Measurements from ENCODE around the gene PALM3. TPM values are rescaled to one million over a fixed set of nuclear protein-coding genes. Genes with fewer than 3 reads are reported as not detected.

PALM3 gene
- total RNA-seq, 5 donors from 2014 or later (not counting 1 experiment from before 2014, with no cell fraction given) = 0.16 to 0.39 TPM; not detected in 3

GRCh38 chr19:14096272-14096992 is 34.6 kb upstream of the PALM3 start:
- Mint-ChIP-seq H3K9me3 (peaks cover 0 to 7% (median 0%) of the 10 kb centered on the region in 3 donors), H3K27me3 (peaks cover 0 to under 1% of the 10 kb centered on the region in 2 donors), H3K27ac (no peak overlapping the region), H3K4me1 (peaks cover 9 to 15% (median 10%) of the 10 kb centered on the region in 3 donors), H3K4me3 (no peak overlapping the region), H3K36me3 (peaks cover 15% of the 10 kb centered on the region)
- Histone ChIP-seq H3K36me3 (ENCODE audit: control insufficient read depth in 2 of 2, extremely low read depth in 1 of 2, insufficient read depth in 1 of 2, low read length in 1 of 2) (peaks cover 13 to 32% of the 10 kb centered on the region in 2 donors), H3K4me1 (ENCODE audit: control insufficient read depth in 1 of 2, extremely low read depth in 1 of 2, insufficient read depth in 2 of 2, low read length in 2 of 2) (peaks cover 0 to 11% of the 10 kb centered on the region in 2 experiments), H3K27me3 (replicated peaks in 1 of 2; ENCODE audit: control insufficient read depth in 2 of 2, extremely low read depth in 1 of 2, insufficient read depth in 2 of 2, low read length in 1 of 2) (no peaks in the 10 kb centered on the region), H3K4me3 (ENCODE audit: control insufficient read depth in 1 of 2, extremely low read depth in 1 of 2, low read length in 1 of 2) (no peak overlapping the region), H3K9me3 (no peaks in the 10 kb centered on the region), H3K27ac (ENCODE audit: low read length) (no peak overlapping the region)
- ChIA-PET POLR2A (interaction anchor here in 1 of 2 donors (0.7 kb wide), 1 partner anchor 65 kb away, joined by 7 read pairs; the partner anchor contains the start of gene IL27RA), CTCF (interaction anchor here in 1 of 2 donors (0.6 kb wide), 1 partner anchor 1291 kb away, joined by 3 read pairs; no protein-coding TSS in a partner anchor)
- WGBS (ENCODE audit: insufficient coverage) = 96% methylated on average over 5 of the region's 11 CpGs
- DNase-seq = no peak
- no peak for ATAC-seq (replicated peaks in 1 of 4)

- peaks cover 11% of the 10 kb centered on the region for H3K36me3 Mint-ChIP-seq
- Histone ChIP-seq H3K36me3 (ENCODE audit: control insufficient read depth in 2 of 2, extremely low read depth in 1 of 2, insufficient read depth in 1 of 2, low read length in 1 of 2) (peaks cover 5 to 21% of the 10 kb centered on the region in 2 donors), H3K27ac (ENCODE audit: low read length) (no peak overlapping the region), H3K27me3 (replicated peaks in 1 of 2; ENCODE audit: control insufficient read depth in 2 of 2, extremely low read depth in 1 of 2, insufficient read depth in 2 of 2, low read length in 1 of 2) (no peaks in the 10 kb centered on the region), H3K4me1 (ENCODE audit: control insufficient read depth in 1 of 2, extremely low read depth in 1 of 2, insufficient read depth in 2 of 2, low read length in 2 of 2) (peaks cover 0 to 13% of the 10 kb centered on the region in 2 experiments), H3K4me3 (ENCODE audit: control insufficient read depth in 1 of 2, extremely low read depth in 1 of 2, low read length in 1 of 2) (no peak overlapping the region), H3K9me3 (no peaks in the 10 kb centered on the region)
- H3K27me3 Mint-ChIP-seq = peaks cover 0 to 2% of the 10 kb centered on the region in 2 donors
- peak overlapping the region; percentile 5 to 57 for H3K27ac Mint-ChIP-seq
- POLR2A ChIA-PET = no interaction called here
- WGBS (ENCODE audit: insufficient coverage) = 74% methylated on average over 5 of the region's 7 CpGs
- no peak for ATAC-seq (replicated peaks in 1 of 4)
- CTCF ChIA-PET = no interaction called here
- H3K4me3 Mint-ChIP-seq = no peak overlapping the region
- no peak for DNase-seq
- peaks cover 11 to 16% (median 11%) of the 10 kb centered on the region in 3 donors for H3K4me1 Mint-ChIP-seq
- peaks cover 0 to 7% (median 0%) of the 10 kb centered on the region in 3 donors for H3K9me3 Mint-ChIP-seq
Observed at GRCh38 chr19:14094854-14095253, 33.0 kb upstream of the PALM3 start.

GRCh38 chr19:14093117-14093823 is 31.4 kb upstream of the PALM3 start:
- WGBS (ENCODE audit: insufficient coverage) = 97% methylated on average over 4 of the region's 9 CpGs
- no peaks in the 10 kb centered on the region for H3K27me3 ChIP-seq (replicated peaks in 1 of 2; ENCODE audit: control insufficient read depth in 2 of 2, extremely low read depth in 1 of 2, insufficient read depth in 2 of 2, low read length in 1 of 2)
- H3K9me3 ChIP-seq = no peaks in the 10 kb centered on the region
- POLR2A ChIA-PET = no interaction called here
- Mint-ChIP-seq H3K27me3 (peaks cover 0 to 2% of the 10 kb centered on the region in 2 donors), H3K27ac (peak overlapping the region; percentile 66 to 68), H3K4me3 (peak overlapping the region; percentile 16 to 57 (median 47)), H3K36me3 (peaks cover 17% of the 10 kb centered on the region), H3K4me1 (peaks cover 15 to 22% (median 17%) of the 10 kb centered on the region in 3 donors), H3K9me3 (peaks cover 0 to 7% (median 0%) of the 10 kb centered on the region in 3 donors)
- no peak for ATAC-seq (replicated peaks in 1 of 4)
- H3K4me3 ChIP-seq (ENCODE audit: control insufficient read depth in 1 of 2, extremely low read depth in 1 of 2, low read length in 1 of 2) = no peak overlapping the region
- CTCF ChIA-PET = no interaction called here
- H3K4me1 ChIP-seq (ENCODE audit: control insufficient read depth in 1 of 2, extremely low read depth in 1 of 2, insufficient read depth in 2 of 2, low read length in 2 of 2) = peaks cover 0 to 23% of the 10 kb centered on the region in 2 experiments
- H3K27ac ChIP-seq (ENCODE audit: low read length) = no peak overlapping the region
- no peak for DNase-seq
- peaks cover 8 to 23% of the 10 kb centered on the region in 2 donors for H3K36me3 ChIP-seq (ENCODE audit: control insufficient read depth in 2 of 2, extremely low read depth in 1 of 2, insufficient read depth in 1 of 2, low read length in 1 of 2)

GRCh38 chr19:14091813-14092462 is 30.1 kb upstream of the PALM3 start:
- Histone ChIP-seq H3K36me3 (ENCODE audit: control insufficient read depth in 2 of 2, extremely low read depth in 1 of 2, insufficient read depth in 1 of 2, low read length in 1 of 2) (peaks cover 7 to 13% of the 10 kb centered on the region in 2 donors), H3K4me1 (ENCODE audit: control insufficient read depth in 1 of 2, extremely low read depth in 1 of 2, insufficient read depth in 2 of 2, low read length in 2 of 2) (peaks cover 0 to 23% of the 10 kb centered on the region in 2 experiments), H3K4me3 (ENCODE audit: control insufficient read depth in 1 of 2, extremely low read depth in 1 of 2, low read length in 1 of 2) (peak overlapping the region; percentile 87 to 90), H3K9me3 (no peaks in the 10 kb centered on the region), H3K27me3 (replicated peaks in 1 of 2; ENCODE audit: control insufficient read depth in 2 of 2, extremely low read depth in 1 of 2, insufficient read depth in 2 of 2, low read length in 1 of 2) (no peaks in the 10 kb centered on the region), H3K27ac (ENCODE audit: low read length) (peak overlapping the region; percentile 62)
- CTCF ChIA-PET = interaction anchor here (0.5 to 1.5 kb wide), 2 partner anchors 18 to 44 kb away, joined by 3 read pairs; partner anchors contain the start of gene ASF1B (in 1 of the 2)
- Mint-ChIP-seq H3K4me1 (peaks cover 15 to 24% (median 17%) of the 10 kb centered on the region in 3 donors), H3K9me3 (peaks cover 0 to 7% (median 0%) of the 10 kb centered on the region in 3 donors), H3K27ac (peak overlapping the region; percentile 100), H3K36me3 (peaks cover 14% of the 10 kb centered on the region), H3K27me3 (peaks cover 0 to 2% of the 10 kb centered on the region in 2 donors), H3K4me3 (peak overlapping the region; percentile 89 to 100 (median 99))
- ATAC-seq (replicated peaks in 1 of 4) (peak in 3 of 4 experiments; percentile 3 to 23 (median 8)), DNase-seq (peak in 25 of 35 experiments; percentile 18 to 69 (median 48))
- POLR2A ChIA-PET = no interaction called here
- 41% methylated on average over 9 of the region's 15 CpGs for WGBS (ENCODE audit: insufficient coverage)

GRCh38 chr19:14091081-14091812 is 29.4 kb upstream of the PALM3 start:
- Histone ChIP-seq H3K4me3 (ENCODE audit: control insufficient read depth in 1 of 2, extremely low read depth in 1 of 2, low read length in 1 of 2) (peak overlapping the region; percentile 87 to 90), H3K27me3 (replicated peaks in 1 of 2; ENCODE audit: control insufficient read depth in 2 of 2, extremely low read depth in 1 of 2, insufficient read depth in 2 of 2, low read length in 1 of 2) (no peaks in the 10 kb centered on the region), H3K4me1 (ENCODE audit: control insufficient read depth in 1 of 2, extremely low read depth in 1 of 2, insufficient read depth in 2 of 2, low read length in 2 of 2) (peaks cover 0 to 23% of the 10 kb centered on the region in 2 experiments), H3K9me3 (no peaks in the 10 kb centered on the region), H3K36me3 (ENCODE audit: control insufficient read depth in 2 of 2, extremely low read depth in 1 of 2, insufficient read depth in 1 of 2, low read length in 1 of 2) (peaks cover 6% of the 10 kb centered on the region in 2 donors), H3K27ac (ENCODE audit: low read length) (peak overlapping the region; percentile 62)
- Mint-ChIP-seq H3K4me1 (peaks cover 15 to 24% (median 17%) of the 10 kb centered on the region in 3 donors), H3K27me3 (peaks cover 0 to 2% of the 10 kb centered on the region in 2 donors), H3K36me3 (peaks cover 10% of the 10 kb centered on the region), H3K9me3 (peaks cover 0 to 7% (median 0%) of the 10 kb centered on the region in 3 donors), H3K27ac (peak overlapping the region; percentile 100), H3K4me3 (peak overlapping the region; percentile 89 to 100 (median 99))
- ChIA-PET POLR2A (no interaction called here), CTCF (interaction anchor here (0.5 to 1.5 kb wide), 2 partner anchors 19 to 45 kb away, joined by 3 read pairs; partner anchors contain the start of gene ASF1B (in 1 of the 2))
- under 1% methylated on average over 42 of the region's 72 CpGs for WGBS (ENCODE audit: insufficient coverage)
- DNase-seq (peak; percentile 38 to 76 (median 57)), ATAC-seq (replicated peaks in 1 of 4) (peak; percentile 60 to 68 (median 66))
